ENCODE results near the gene NLGN3.

- peak; percentile 79 for TF ChIP-seq CTCF (IDR thresholded peaks at IDR 0.05; ENCODE audit: low read length)
- no peak for TF ChIP-seq EZH2 (optimal IDR thresholded peaks at IDR 0.05; ENCODE audit: low read depth, low read length)
- no peak for TF ChIP-seq EZH2phosphoT487 (IDR thresholded peaks at IDR 0.05; ENCODE audit: low read length)
Observed at GRCh38 chrX:71128915-71129765, 15.5 kb upstream of the NLGN3 start.

Measured in MM.1S (cell line).